Thyroid gland (tissue), 4 donors: ENCODE results near the gene SEC11A. TPM values are rescaled to one million over a fixed set of nuclear protein-coding genes. Genes with fewer than 3 reads are reported as not detected.

ENCODE experiments used
- DNase-seq, 2 donors: peaks; one replicate each; pipeline ENCODE4 v3.0.0-alpha.2; 2019
- H3K27ac ChIP-seq, 3 donors: fragments of 200-600 bp; sonication (generic); 1 replicate in 2 of 3; 2 replicates in 1 of 3; pipeline ENCODE4 v1.5.1; 2016 to 2019; ENCODE audit warnings: mild to moderate bottlenecking in 1 of 3, moderate library complexity in 1 of 3
- H3K27me3 ChIP-seq: fragments of 200-600 bp; sonication (generic); one replicate; pipeline ENCODE4 v1.5.1; 2019
- H3K36me3 ChIP-seq, 2 donors: fragments of 200-600 bp; sonication (generic); one replicate each; pipeline ENCODE4 v1.5.1; 2016 to 2019
- H3K4me1 ChIP-seq, 2 donors: fragments of 200-600 bp; sonication (generic); one replicate each; pipeline ENCODE4 v1.5.1; 2017 to 2019
- H3K4me3 ChIP-seq, 3 donors: fragments of 200-600 bp; sonication (generic); replicated peaks in 1 of 3; 1 replicate in 2 of 3; 2 replicates in 1 of 3; pipeline ENCODE4 v1.5.1; 2016; ENCODE audit warnings: mild to moderate bottlenecking in 1 of 3
- H3K9me3 ChIP-seq: fragments of 200-600 bp; sonication (generic); one replicate; pipeline ENCODE4 v1.5.1; 2017
- POLR2A ChIP-seq, 2 donors: fragments of 450-650 bp; IDR thresholded peaks; one replicate each; pipeline ENCODE4 v1.6.1; 2017; ENCODE audit warnings: antibody characterized with exemption in 2 of 2, mild to moderate bottlenecking in 2 of 2, moderate library complexity in 1 of 2
- WGBS, 2 donors: methylation state at CpG; one replicate each; pipeline ENCODE4 v1.1.5; 2017; 5-methylcytosine and 5-hydroxymethylcytosine counted together
- intact Hi-C: fragments of 100-400 bp; cut with DNase I; formaldehyde crosslinking; loops from one replicate; pipeline ENCODE4 v1.15.1; 2023
- total RNA-seq, 4 donors: library from RNA; depleted of rRNA; stranded (reverse); fragments of >200 nt; gene quantifications; one replicate each; pipeline ENCODE4 v1.2.3, GENCODE V29; 2016
- TF ChIP-seq, protein P1 (sequence below), 6 experiments: fragments of 200-600 bp in 3 of 6; fragments of 450-650 bp in 3 of 6; sonication (generic) in 3 of 6; IDR thresholded peaks; one replicate each; pipeline ENCODE4 v1.5.1; 2016 to 2019; ENCODE audit warnings: antibody characterized with exemption in 6 of 6, mild to moderate bottlenecking in 2 of 6, inconsistent platforms in 1 of 6, moderate library complexity in 1 of 6

Gene SEC11A
- total RNA-seq, 4 donors from 2014 or later: 170 to 304 (median 182) TPM

- peak overlapping the region in 1 of 3 donors; percentile 2 for H3K27ac ChIP-seq
- no peak for TF ChIP-seq POLR2A (IDR thresholded peaks at IDR 0.05)
- TF ChIP-seq, protein P1, sequence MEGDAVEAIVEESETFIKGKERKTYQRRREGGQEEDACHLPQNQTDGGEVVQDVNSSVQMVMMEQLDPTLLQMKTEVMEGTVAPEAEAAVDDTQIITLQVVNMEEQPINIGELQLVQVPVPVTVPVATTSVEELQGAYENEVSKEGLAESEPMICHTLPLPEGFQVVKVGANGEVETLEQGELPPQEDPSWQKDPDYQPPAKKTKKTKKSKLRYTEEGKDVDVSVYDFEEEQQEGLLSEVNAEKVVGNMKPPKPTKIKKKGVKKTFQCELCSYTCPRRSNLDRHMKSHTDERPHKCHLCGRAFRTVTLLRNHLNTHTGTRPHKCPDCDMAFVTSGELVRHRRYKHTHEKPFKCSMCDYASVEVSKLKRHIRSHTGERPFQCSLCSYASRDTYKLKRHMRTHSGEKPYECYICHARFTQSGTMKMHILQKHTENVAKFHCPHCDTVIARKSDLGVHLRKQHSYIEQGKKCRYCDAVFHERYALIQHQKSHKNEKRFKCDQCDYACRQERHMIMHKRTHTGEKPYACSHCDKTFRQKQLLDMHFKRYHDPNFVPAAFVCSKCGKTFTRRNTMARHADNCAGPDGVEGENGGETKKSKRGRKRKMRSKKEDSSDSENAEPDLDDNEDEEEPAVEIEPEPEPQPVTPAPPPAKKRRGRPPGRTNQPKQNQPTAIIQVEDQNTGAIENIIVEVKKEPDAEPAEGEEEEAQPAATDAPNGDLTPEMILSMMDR (IDR thresholded peaks at IDR 0.05): no peak
- H3K4me3 ChIP-seq: no peak overlapping the region
- H3K36me3 ChIP-seq: peaks cover 42 to 56% of the 10 kb centered on the region in 2 donors
- DNase-seq: no peak
- WGBS, 2 donors: 92 to 100% methylated on average over 2 of the region's 2 CpGs
- H3K27me3 ChIP-seq: no peaks in the 10 kb centered on the region
- H3K4me1 ChIP-seq: peaks cover 13 to 32% of the 10 kb centered on the region in 2 donors
- H3K9me3 ChIP-seq: no peaks in the 10 kb centered on the region
- intact Hi-C loops: loop anchor here (10.0 kb wide), 1 partner anchor 95 kb away; the partner anchor contains the start of gene ZNF592
Measured at GRCh38 chr15:84649706-84650105, 66.2 kb downstream of the SEC11A start.

- intact Hi-C loops: no loop called here
- peak; percentile 92 to 94 for DNase-seq
- TF ChIP-seq, protein P1 (IDR thresholded peaks at IDR 0.05): no peak
- Histone ChIP-seq H3K36me3 (peaks cover 47 to 63% of the 10 kb centered on the region in 2 donors), H3K27ac (peak overlapping the region in 1 of 3 donors; percentile 2), H3K4me3 (no peak overlapping the region), H3K4me1 (peaks cover 12 to 31% of the 10 kb centered on the region in 2 donors), H3K9me3 (no peaks in the 10 kb centered on the region), H3K27me3 (no peaks in the 10 kb centered on the region)
- 44 to 52% methylated on average over 3 of the region's 3 CpGs for WGBS, 2 donors
Measured at GRCh38 chr15:84648539-84648938, 67.4 kb downstream of the SEC11A start.

DNA sequence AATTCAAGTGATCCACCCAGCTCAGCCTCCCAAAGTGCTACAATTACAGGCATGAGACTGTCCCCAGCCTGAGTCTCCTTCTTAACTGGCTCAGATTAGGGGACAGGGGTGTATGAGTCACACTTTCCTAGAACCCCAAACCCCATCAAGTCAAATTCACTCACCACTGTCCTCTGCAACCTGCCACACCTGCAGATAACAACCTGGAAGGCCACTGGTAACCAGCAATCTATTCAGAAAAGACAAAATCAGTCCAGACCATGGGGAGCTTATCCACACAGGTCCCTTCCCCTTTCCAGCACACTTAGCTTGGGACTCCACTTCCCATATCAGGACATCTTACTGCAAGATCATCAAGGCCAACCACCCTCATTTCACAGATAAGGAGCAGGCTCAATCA, 68.2 kb downstream of the SEC11A start:
- intact Hi-C loops: no loop called here
- TF ChIP-seq, protein P1 (IDR thresholded peaks at IDR 0.05): no peak
- no peak for TF ChIP-seq POLR2A (IDR thresholded peaks at IDR 0.05)
- no peak for DNase-seq
- no peak overlapping the region for H3K27ac ChIP-seq
- H3K27me3 ChIP-seq: no peaks in the 10 kb centered on the region
- H3K4me3 ChIP-seq: no peak overlapping the region
- H3K36me3 ChIP-seq: peaks cover 54 to 71% of the 10 kb centered on the region in 2 donors
- H3K9me3 ChIP-seq: no peaks in the 10 kb centered on the region
- peaks cover 4 to 23% of the 10 kb centered on the region in 2 donors for H3K4me1 ChIP-seq

DNA sequence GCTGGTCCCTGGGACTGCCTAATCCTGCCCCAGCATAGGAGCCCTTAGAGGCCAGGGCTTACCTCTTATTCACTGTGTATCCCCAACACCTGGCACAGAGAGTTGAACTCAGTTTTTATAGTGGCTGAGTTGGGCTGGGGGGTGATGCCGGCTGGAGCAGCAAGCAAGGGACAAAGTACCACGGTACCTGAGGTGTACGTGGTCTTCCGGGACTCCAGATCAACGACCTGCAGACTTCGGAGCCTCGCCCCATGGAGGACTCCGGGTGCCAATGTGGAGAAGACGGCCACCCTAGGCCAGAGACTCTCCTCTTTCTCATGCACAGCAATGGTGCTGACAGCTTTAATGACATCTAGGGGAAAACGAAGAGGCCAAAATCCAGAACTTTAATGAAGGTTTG, 69.9 kb downstream of the SEC11A start:
- Histone ChIP-seq H3K4me1 (peaks cover 4 to 16% of the 10 kb centered on the region in 2 donors), H3K36me3 (peaks cover 63 to 78% of the 10 kb centered on the region in 2 donors), H3K4me3 (no peak overlapping the region), H3K27ac (no peak overlapping the region), H3K27me3 (no peaks in the 10 kb centered on the region), H3K9me3 (no peaks in the 10 kb centered on the region)
- DNase-seq: no peak
- no peak for TF ChIP-seq POLR2A (IDR thresholded peaks at IDR 0.05)
- TF ChIP-seq, protein P1 (IDR thresholded peaks at IDR 0.05): no peak
- intact Hi-C loops: no loop called here
- 95% methylated on average over 9 to 10 of the region's 10 CpGs for WGBS, 2 donors

DNA sequence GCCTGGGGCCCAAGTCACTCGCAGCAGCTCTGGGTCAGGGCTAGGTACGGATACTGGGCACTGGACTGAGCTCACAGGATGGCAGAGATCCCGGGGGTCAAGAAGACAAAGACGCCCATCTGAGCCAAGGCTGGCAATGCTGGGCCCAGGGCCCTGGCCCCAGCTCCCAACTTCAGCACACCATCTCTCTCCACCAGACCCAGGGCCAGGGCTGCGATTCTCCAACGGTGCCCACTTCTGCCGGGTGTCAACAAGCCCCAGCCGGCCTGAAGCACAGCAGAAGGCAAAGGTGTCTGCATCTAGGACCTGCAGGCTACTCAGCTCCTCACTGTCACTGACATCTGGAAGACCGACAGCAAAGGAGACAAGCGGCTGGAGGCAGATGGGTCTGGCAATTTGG, 70.4 kb downstream of the SEC11A start:
- Histone ChIP-seq H3K27ac (no peak overlapping the region), H3K9me3 (no peaks in the 10 kb centered on the region), H3K27me3 (no peaks in the 10 kb centered on the region), H3K36me3 (peaks cover 68 to 76% of the 10 kb centered on the region in 2 donors), H3K4me1 (peaks cover 4 to 16% of the 10 kb centered on the region in 2 donors), H3K4me3 (no peak overlapping the region)
- DNase-seq: no peak
- TF ChIP-seq, protein P1 (IDR thresholded peaks at IDR 0.05): no peak
- TF ChIP-seq POLR2A (IDR thresholded peaks at IDR 0.05): no peak
- WGBS, 2 donors: 94 to 95% methylated on average over 4 to 10 of the region's 10 CpGs
- intact Hi-C loops: no loop called here
